HUES64 (cell line): ENCODE measurements around the gene COBL.

Source experiments
- H3K27ac ChIP-seq: 2 replicates; pipeline ENCODE4 v1.7.0; 2013; ENCODE audit warnings: low read depth, low read length, inconsistent platforms
- H3K27me3 ChIP-seq: 2 replicates; pipeline ENCODE4 v1.6.1; 2013; ENCODE audit warnings: mild to moderate bottlenecking, low read length; ENCODE audit not compliant: insufficient read depth
- H3K36me3 ChIP-seq: 2 replicates; pipeline ENCODE4 v1.6.1; 2013; ENCODE audit warnings: mild to moderate bottlenecking, low read length; ENCODE audit not compliant: insufficient read depth
- H3K4me1 ChIP-seq: 2 replicates; pipeline ENCODE4 v1.6.1; 2013; ENCODE audit warnings: mild to moderate bottlenecking, low read length, moderate library complexity; ENCODE audit not compliant: insufficient read depth
- H3K4me3 ChIP-seq: 2 replicates; pipeline ENCODE4 v1.5.1; 2013; ENCODE audit warnings: mild to moderate bottlenecking, low read length, moderate library complexity
- H3K9ac ChIP-seq: 2 replicates; pipeline ENCODE4 v1.6.1; 2013; ENCODE audit warnings: mild to moderate bottlenecking, low read depth, low read length
- H3K9me3 ChIP-seq: 2 replicates; pipeline ENCODE4 v1.6.1; 2013; ENCODE audit warnings: low read depth, low read length; ENCODE audit not compliant: insufficient read depth
- WGBS: fragments of 150-250, 120-280 bp; methylation state at CpG from one replicate; pipeline ENCODE4 v1.1.7; 2013; ENCODE audit warnings: missing lambda C conversion rate; 5-methylcytosine and 5-hydroxymethylcytosine counted together

Gene COBL

DNA sequence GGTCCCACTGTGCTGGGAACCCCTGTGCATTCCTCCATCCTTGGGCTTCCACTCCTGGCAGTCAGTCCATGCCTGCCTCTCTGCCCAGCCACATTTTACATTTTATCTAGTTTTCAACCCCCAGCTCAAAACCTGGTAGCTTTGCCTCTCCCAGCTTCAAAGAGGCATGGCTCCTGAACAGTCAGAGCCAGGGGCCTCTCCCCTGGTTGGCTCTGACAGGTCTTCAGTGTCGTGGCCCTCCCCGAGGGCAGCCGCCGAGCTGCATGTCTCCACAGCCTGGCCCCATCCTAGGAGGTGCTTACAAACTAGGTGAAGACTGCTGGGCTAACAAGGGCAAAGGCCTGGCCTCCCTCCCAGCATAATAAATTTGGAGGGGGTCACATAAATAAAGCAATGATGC, 14.8 kb downstream of the COBL start:
- WGBS: 85% methylated on average over 4 of the region's 4 CpGs
- H3K27me3 ChIP-seq: no peaks in the 10 kb centered on the region
- no peaks in the 10 kb centered on the region for H3K36me3 ChIP-seq
- no peak overlapping the region for H3K9ac ChIP-seq
- H3K9me3 ChIP-seq: no peaks in the 10 kb centered on the region
- peaks cover 15% of the 10 kb centered on the region; the same call in 1 of the 2 replicates for H3K4me1 ChIP-seq
- H3K27ac ChIP-seq: no peak overlapping the region
- no peak overlapping the region for H3K4me3 ChIP-seq

DNA sequence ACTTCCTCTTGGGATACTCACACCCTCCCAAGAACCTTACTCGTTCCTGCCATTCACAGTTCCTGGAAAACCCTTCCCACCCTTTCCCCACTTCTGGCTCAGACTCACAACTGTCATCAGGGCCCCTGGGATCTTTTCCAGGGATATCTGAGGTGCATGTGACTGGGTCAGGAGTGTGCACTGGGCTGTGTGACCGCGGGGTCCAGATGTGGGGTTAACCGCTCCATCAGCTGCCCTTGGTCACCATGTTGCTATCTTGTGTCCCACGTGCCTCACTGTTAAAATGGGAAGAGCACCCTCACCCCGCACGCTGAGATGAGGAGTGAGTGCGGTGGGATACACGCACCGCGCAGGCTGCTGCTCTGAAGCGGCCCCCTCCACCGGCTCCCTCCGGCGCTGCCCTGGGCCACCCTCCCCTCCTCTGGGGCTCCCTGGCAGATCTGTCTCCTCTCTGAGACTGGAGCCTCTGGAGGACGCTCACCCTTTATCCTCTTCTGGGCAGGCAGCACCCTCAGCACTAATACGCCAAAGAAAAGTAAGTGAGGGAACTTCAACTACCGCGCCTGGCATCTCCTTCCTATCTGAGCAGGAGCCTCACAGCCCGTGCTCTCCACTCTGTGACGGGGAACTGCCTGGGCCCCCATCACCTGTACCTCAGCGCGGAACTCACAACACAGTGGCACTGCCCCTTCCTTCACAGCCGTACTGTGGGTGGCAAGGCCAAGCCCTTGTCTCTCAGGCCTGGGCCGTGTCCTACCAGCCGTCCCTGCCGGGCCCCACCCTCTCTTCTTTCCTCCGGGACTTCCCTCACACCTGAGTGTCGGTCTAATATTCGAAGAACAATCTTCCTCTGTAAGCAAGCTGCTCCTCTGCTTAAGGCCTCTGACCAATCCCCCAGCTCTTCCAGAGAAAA, 15.6 kb downstream of the COBL start:
- WGBS: 94% methylated on average over 30 of the region's 30 CpGs
- H3K27me3 ChIP-seq: no peaks in the 10 kb centered on the region
- no peak overlapping the region for H3K27ac ChIP-seq

DNA sequence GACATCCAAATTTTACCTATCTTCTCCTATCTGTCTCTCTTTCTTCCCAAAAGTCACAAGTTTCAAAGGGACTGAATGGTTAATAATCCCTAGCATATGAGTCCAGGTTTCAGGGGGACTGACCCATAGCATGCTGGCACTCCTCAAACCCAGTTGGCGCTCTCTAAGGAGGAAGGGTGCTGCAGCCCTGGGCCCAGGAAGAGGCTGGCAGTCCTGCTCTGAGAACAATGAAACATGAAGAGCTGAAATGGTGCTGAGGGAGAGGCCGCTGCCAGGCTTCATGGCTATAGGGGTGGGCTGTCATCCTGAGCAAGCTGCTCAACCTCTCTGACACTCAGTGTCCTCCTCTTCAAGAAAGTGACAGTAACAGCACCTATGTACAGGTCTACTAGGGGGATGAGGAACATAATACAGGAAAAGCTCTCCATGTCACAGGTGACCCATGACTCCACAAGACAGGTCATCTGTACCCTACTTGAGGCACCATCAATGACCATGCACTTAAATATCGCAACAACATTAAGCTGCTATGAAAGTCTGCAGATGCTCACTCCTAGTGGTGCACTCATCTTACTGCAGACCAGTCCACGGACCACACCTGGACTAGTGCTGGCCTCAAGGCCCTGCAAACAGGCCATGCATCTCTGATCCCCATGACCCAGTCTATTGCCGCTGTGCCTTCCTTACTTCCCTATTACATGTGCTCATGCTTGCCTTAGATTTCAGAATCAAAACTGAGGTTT, 17.0 kb downstream of the COBL start:
- Histone ChIP-seq H3K4me3 (no peak overlapping the region), H3K27ac (no peak overlapping the region), H3K36me3 (no peaks in the 10 kb centered on the region), H3K9ac (no peak overlapping the region), H3K4me1 (peaks cover 25% of the 10 kb centered on the region; the same call in 1 of the 2 replicates), H3K9me3 (no peaks in the 10 kb centered on the region), H3K27me3 (no peaks in the 10 kb centered on the region)
- WGBS: 96% methylated on average over 5 of the region's 5 CpGs

More for the DNA sequence above, 15.6 kb downstream of the COBL start:
- H3K9ac ChIP-seq: no peak overlapping the region
- H3K4me1 ChIP-seq: peaks cover 23% of the 10 kb centered on the region; the same call in 1 of the 2 replicates
- no peaks in the 10 kb centered on the region for H3K36me3 ChIP-seq
- no peak overlapping the region for H3K4me3 ChIP-seq
- no peaks in the 10 kb centered on the region for H3K9me3 ChIP-seq

DNA sequence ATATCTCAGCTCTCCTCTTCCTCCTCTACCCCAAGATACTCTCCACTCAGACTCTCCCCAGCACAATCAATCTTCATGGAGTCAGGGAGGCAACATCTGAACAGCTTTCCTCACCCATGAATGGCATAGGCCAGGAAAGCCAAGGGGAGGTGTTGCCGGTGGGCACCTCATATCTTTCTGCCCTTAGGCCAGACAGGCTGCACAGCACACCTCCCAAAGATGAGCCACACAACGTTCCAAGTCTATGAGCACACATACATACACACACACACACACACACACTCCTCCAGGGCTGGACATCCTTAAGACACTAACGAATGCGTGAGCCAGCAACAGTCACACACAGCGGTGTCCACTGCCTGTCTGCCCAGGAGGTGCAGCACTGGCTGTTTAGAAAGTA, 17.7 kb downstream of the COBL start:
- H3K27ac ChIP-seq: no peak overlapping the region
- H3K4me3 ChIP-seq: no peak overlapping the region
- no peaks in the 10 kb centered on the region for H3K9me3 ChIP-seq
- no peaks in the 10 kb centered on the region for H3K27me3 ChIP-seq
- H3K4me1 ChIP-seq: peaks cover 25% of the 10 kb centered on the region; the same call in 1 of the 2 replicates
- WGBS: 91% methylated on average over 5 of the region's 5 CpGs
- no peaks in the 10 kb centered on the region for H3K36me3 ChIP-seq
- H3K9ac ChIP-seq: no peak overlapping the region

DNA sequence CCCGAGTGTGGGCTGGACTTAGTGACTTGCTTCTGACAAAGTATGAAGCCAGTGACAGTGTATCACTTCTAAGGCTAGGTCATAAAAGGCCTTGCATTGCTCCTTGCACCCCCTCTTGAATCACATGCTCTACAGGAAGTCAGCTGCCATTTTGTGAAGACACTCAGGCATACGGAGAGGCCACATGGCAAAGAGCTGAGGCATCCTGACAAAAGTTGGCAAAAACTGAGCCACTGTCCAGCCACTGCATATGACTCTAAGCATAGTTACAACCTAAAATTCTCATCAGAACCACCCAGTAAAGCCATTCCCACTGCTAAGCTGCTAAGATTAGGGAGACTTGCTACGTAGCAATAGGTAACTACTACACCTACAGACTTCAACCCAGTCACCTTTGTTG, 18.6 kb downstream of the COBL start:
- H3K36me3 ChIP-seq: no peaks in the 10 kb centered on the region
- no peaks in the 10 kb centered on the region for H3K27me3 ChIP-seq
- H3K9ac ChIP-seq: no peak overlapping the region
- no peaks in the 10 kb centered on the region for H3K9me3 ChIP-seq
- H3K4me3 ChIP-seq: no peak overlapping the region
- no peak overlapping the region for H3K27ac ChIP-seq
- peaks cover 24% of the 10 kb centered on the region; the same call in 1 of the 2 replicates for H3K4me1 ChIP-seq
- WGBS: 92% methylated on average over 3 of the region's 3 CpGs

DNA sequence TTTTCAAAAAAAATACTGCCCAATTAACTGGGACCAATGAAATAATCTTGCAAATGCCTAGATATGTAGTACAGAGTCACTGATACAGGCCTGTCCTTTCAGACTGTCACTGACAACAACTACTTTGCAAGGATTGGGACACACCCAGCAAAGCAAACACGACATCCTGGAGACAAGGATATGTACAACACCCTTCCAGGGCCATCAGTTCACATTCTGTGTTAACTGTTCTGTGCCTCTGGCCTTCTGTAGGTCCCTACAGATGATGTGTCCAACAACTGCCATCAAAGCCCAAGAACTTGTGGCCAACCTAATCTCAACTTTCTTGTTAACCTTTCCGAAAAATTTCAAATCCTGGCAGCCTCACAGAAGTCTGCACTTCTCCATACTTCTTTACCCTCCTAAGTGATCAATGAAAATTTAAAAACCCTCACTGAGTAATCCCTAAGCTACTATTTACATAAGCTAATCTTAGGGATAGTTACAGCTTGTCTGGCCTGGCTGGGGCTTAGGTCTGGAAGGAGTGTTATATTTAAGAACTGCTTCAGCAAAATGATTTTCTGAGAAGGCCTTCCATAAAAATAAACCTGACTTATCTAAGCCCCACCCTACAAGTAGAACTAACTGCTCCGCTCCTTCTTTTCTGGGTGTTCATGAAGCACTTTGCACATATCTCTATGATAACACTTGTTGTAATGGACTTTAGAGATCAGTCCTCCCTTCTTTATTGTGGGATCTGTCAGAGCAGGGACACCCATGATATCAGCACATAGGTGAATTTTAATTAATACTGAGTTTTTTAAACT, 21.0 kb downstream of the COBL start:
- Histone ChIP-seq H3K27me3 (no peaks in the 10 kb centered on the region), H3K4me1 (peaks cover 27% of the 10 kb centered on the region; the same call in 1 of the 2 replicates), H3K9me3 (no peaks in the 10 kb centered on the region), H3K9ac (no peak overlapping the region), H3K27ac (no peak overlapping the region), H3K4me3 (no peak overlapping the region), H3K36me3 (no peaks in the 10 kb centered on the region)
- WGBS: 79% methylated on average over 3 of the region's 3 CpGs

DNA sequence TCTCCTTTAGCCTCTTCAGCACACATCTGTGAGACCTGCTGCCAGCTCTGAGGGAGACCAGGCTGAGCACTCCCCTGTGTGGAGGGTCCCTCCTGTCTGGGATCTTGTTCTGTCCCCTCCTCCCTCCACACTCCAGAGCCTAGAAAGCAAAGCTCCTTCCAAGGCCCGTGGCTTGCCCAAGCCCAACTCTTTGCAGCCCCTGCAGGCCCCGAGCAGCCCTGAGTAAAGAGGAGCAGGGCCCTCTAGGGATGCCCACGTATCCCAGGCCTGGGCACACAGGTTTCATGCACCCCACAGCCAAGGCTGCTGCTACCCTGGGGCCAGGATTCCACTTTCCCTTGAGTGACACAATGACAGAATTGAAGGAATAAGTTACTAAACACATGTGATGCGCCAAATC, 24.0 kb downstream of the COBL start:
- Histone ChIP-seq H3K9me3 (no peaks in the 10 kb centered on the region), H3K27ac (no peak overlapping the region; the same call in 1 of the 2 replicates)
- 38% methylated on average over 3 of the region's 4 CpGs for WGBS

DNA sequence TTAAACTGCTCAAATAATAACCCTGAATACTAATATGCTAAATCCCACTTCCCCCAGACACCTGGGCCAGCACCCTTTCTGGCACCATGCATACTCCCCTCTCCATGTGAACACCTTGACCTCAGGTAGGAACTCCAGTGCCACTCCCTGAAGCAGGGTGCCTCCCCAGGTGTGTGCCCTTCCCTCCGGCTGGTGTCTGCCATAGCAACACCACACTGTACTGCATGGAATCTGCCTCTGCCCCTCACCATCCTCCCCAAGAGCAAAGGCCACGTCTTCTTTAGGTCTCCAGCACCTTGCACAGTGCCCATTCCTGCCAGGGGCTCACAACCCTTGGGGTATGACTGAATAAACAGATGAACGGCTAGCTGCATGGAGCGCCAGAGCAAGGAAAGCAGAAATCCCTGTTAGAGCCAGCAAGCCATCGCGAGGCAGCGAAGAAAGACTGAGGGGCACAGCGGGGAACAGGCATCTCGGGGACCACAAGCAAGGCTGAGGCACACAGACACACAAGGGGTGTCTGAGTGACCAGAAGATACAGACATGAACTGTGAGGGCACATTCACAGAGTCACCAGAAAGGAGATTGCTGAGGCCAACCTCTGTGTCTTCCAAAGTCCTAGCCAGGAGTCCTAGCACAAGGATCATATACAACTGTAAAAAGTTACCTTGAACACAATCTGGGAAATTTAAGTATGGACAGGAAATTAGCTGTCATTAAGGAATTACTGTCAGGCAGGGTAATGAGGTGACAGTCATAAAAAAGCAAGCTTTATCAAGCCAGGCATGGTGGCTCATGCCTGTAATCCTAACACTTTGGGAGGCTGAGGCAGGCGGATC, 25.7 kb downstream of the COBL start:
- H3K27ac ChIP-seq: no peak overlapping the region
- no peaks in the 10 kb centered on the region for H3K36me3 ChIP-seq
- H3K4me3 ChIP-seq: no peak overlapping the region
- no peak overlapping the region for H3K9ac ChIP-seq
- 92% methylated on average over 10 of the region's 10 CpGs for WGBS
- H3K4me1 ChIP-seq: peaks cover 31% of the 10 kb centered on the region
- no peaks in the 10 kb centered on the region for H3K9me3 ChIP-seq
- H3K27me3 ChIP-seq: no peaks in the 10 kb centered on the region

More for the DNA sequence above, 24.0 kb downstream of the COBL start:
- Histone ChIP-seq H3K9ac (no peak overlapping the region), H3K36me3 (no peaks in the 10 kb centered on the region), H3K4me3 (no peak overlapping the region), H3K27me3 (no peaks in the 10 kb centered on the region), H3K4me1 (peaks cover 40% of the 10 kb centered on the region)

DNA sequence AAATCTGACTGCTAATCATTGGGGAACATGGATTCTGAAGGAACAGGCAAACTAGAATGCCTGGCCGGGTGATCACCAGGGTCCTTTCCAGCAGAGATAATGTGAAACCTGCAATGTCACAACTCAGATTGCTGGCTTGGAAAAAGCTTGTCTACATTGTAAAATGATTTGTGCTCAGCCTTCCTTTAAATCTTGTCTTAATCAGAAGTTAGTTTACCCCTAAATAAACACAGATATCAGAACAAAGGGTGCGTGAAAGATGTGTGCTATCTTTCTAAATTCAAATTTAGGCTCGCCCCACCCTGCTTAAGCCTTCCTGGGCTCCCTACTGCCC, 26.3 kb downstream of the COBL start:
- H3K27me3 ChIP-seq: no peaks in the 10 kb centered on the region
- no peak overlapping the region for H3K9ac ChIP-seq
- peaks cover 24% of the 10 kb centered on the region for H3K4me1 ChIP-seq
- no peak overlapping the region for H3K4me3 ChIP-seq
- H3K9me3 ChIP-seq: no peaks in the 10 kb centered on the region
- WGBS: 87% methylated on average over 3 of the region's 3 CpGs
- no peak overlapping the region for H3K27ac ChIP-seq
- H3K36me3 ChIP-seq: no peaks in the 10 kb centered on the region

DNA sequence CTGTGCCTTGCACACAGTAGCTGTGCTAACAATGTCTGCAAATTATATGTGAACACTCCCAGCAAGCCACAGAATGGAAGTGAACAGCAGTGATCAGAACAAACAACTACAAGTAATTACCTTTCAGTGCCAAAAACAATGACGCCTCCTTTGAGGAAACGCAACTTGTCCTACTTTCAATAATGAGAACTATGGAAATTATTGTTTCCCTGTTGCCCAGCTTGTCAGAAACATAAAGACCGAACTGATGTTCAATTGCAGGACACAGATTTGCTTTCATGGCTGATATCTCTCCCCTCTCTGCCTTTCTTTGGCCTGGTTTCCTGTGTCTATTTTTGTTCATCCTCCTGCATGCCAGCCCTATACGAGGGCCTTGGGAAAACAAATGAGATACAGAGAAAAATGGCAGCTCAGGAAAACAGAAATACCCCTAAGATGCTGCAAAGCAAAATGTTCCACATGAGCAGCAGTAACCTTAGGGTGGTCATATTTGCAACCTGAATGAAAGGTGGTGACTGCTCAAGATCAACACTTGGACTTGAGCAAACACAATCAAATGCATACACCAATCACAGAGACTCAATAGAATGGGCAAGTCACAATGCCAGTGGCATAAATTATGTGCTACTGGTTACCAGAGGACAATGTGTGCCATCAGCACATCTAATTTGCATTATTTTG, 26.8 kb downstream of the COBL start:
- H3K36me3 ChIP-seq: no peaks in the 10 kb centered on the region
- no peak overlapping the region for H3K4me3 ChIP-seq
- H3K27me3 ChIP-seq: no peaks in the 10 kb centered on the region
- WGBS: 90% methylated on average over 4 of the region's 4 CpGs
- peaks cover 24% of the 10 kb centered on the region for H3K4me1 ChIP-seq
- no peak overlapping the region for H3K9ac ChIP-seq
- H3K27ac ChIP-seq: no peak overlapping the region
- no peaks in the 10 kb centered on the region for H3K9me3 ChIP-seq
